GM18508 (cell line): ENCODE results near the gene NR1I3.
"Not testable (repeated sequence)": the region's sequence is repeated elsewhere in the genome, so short reads cannot be mapped to it uniquely, and the experiment has no call there.

Experiments
- ATAC-seq: cut with Tn5 transposase; IDR thresholded peaks from one replicate; pipeline ENCODE4 v1.9.1; 2021; ENCODE audit warnings: moderate number of reproducible peaks; ENCODE audit not compliant: insufficient read depth, unreplicated experiment

Gene NR1I3, protein sequence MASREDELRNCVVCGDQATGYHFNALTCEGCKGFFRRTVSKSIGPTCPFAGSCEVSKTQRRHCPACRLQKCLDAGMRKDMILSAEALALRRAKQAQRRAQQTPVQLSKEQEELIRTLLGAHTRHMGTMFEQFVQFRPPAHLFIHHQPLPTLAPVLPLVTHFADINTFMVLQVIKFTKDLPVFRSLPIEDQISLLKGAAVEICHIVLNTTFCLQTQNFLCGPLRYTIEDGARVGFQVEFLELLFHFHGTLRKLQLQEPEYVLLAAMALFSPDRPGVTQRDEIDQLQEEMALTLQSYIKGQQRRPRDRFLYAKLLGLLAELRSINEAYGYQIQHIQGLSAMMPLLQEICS

DNA sequence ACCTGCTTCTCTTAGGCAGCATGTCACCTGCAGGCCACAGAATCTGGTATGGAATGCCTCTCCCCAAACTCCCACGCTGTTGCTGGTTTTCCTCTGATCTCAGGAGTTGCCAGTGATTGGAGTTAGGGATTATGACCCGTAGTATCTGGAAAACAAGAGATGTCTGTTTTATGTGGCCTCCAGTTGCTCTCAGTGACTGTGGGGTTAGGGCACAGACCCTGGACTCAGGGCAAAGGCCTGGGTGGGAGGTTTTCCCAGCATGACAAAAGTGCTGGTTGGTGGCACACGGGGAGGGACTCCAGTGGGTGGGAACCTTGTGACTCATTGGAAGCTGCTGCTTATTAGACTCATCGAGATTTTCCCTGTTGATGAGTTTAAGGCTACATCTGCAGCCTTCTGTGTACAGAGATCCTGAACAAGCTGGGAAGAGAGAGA lies at the start of gene NR1I3:
NR1I3 (minus strand) TSS at position 165 of the 435 bp plus-strand sequence. CDS start 1,638 bp downstream, outside the sequence.
- no peak for ATAC-seq

DNA sequence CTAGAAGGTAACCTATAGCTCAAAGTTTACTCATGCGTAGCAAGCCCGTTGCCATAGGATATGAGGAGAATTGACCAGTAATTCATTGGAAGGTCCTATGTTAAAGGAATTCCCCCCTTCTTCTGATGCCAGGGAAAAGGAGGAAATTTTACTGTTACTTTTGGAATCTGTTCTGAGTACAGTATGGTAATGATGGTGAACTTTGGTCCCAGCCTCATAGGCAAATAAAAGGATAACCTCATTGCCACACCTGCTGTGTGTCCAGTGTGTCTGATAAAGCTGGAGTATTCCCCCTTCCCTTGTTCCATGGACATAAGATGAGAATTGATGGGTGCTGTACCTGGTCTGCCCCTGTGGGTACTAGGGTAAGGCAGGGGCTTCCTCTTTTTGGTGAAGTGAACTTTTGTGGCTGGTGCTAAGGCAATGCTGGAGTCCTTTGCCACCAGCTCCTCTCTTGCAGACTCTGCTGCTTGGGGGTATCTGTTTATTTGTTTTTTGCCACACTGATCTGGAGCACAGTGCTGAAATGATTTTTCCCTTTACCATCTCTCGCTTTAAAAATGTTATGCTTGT lies 49.6 kb upstream of the NR1I3 start:
- no peak for ATAC-seq

DNA sequence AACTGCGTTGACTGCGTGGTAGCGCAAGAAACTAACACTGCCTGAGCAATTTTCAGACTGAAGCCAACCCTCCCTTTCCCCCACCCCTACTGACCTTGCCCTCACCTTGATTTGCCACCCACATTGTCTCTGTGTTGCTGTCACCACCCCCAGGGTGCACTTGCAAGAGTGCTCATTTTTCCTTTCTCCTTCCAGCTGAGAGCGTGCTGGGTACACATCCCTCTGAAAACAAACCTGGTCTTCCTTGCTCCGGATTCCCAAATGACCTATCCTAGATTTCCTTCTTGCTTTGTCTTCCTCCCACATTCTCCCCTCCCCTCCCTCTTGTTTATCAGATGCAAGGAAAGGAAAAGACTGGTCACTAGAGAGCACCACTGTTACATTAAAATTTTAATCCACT lies 47.5 kb upstream of the NR1I3 start:
- no peak for ATAC-seq

DNA sequence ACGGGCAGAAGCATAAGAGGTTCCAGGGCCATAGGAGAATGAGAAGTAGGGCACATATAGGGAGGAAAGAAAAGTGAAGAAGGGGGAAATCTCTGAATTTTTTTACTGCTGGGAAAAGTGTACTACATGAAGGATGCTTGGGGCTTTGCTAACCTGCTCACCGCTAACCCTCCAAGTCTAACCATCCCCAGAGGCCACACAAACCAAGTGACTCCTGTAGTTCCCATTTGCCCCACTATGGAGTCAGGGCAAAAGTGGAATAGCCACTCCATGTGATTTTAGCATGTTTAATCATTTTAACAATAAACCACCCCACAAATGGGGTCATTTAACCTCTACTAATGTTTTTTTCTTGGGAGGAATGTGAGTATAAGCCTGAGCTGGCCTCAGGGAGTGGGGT lies 47.1 kb upstream of the NR1I3 start:
- no peak for ATAC-seq

GRCh38 chr1:161282991-161283390 lies 45.0 kb upstream of the NR1I3 start:
- ATAC-seq = no peak

- no peak for ATAC-seq
Observed at GRCh38 chr1:161274874-161275273, 36.9 kb upstream of the NR1I3 start.

GRCh38 chr1:161273402-161273801 lies 35.4 kb upstream of the NR1I3 start:
- ATAC-seq = no peak

GRCh38 chr1:161267321-161267720 lies 29.3 kb upstream of the NR1I3 start:
- no peak for ATAC-seq

GRCh38 chr1:161266836-161267235 lies 28.8 kb upstream of the NR1I3 start:
- no peak for ATAC-seq

DNA sequence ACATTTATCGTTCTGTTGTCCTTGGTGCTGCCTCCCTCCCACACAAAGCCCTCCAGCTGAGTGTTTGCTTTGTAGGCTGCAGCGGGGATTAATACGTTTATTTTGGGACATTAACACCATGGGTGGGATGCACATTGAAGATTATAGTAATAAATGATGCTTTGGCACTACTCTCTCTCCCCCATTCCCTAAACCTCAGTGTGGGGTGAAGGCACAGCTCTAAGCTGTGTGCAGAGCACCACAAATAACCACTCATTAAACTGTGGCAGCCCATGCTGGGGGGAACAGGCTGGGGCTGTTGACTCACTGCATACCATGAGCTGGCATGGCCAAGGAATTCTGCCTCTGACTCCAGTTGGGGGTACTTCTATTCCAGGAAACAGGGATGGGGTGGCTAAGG lies 28.2 kb upstream of the NR1I3 start:
- no peak for ATAC-seq

DNA sequence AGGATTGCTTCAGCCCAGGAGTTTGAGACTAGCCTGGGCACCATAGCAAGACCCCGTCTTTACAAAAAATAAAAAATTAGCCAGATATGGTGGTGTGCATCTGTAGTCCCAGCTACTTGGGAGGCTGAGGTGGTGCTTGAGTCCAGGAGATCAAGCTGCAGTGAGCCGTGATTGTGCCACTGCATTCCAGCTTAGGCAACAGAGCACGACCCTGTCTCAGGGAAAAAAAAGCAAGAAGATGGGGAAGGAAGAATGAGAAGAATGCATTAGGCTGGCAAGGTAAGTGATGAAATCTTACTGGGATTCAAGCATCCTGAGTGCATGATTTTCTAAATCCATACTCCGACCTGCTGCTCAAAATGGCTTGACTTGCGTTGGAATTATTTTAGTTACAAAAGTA lies 27.3 kb upstream of the NR1I3 start:
- no peak for ATAC-seq

DNA sequence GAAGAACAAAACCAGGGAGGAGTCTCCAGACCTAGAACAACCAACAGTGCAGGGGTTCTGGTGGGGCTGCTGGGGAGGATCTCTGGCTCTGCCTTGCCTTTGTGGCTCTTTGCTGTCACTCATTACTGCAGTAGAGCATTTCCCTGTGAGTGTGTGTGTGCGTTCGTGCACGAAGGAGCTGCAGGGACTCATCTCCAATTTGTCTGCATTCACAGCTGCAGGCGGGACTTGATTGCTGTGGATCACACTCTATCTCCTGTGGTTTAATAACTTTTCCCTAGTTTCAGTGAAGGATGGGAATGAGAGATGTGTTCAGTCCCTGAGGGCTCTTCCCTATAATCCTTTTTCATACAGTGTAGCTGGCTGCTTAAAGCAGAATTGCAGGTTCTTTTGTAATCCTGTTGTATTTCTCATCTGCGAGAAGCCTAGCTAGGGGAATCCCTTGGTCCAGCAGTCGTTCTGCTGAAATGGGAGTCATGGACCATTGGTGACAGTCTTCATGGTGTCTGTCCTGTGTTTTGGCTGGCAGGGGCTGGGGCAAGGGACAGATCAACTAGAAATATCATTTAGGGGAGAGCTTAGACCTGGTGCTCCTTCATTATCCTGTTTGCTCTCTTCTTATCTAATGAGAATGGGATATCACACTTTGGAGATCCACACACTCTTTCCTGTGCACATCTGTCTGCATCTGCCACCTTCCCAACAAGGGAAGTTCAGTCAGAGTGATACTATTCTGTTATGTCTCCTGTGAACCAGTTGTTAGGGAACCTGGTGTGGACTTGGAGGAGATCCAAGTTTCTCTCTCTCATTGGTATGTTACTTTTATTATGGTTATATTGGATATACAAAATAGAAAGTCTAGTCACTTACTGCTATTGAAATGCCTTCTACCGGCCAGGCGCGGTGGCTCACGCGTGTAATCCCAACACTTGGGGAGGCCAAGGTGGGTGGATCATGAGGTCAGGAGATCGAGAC lies 23.5 kb upstream of the NR1I3 start:
- no peak for ATAC-seq

DNA sequence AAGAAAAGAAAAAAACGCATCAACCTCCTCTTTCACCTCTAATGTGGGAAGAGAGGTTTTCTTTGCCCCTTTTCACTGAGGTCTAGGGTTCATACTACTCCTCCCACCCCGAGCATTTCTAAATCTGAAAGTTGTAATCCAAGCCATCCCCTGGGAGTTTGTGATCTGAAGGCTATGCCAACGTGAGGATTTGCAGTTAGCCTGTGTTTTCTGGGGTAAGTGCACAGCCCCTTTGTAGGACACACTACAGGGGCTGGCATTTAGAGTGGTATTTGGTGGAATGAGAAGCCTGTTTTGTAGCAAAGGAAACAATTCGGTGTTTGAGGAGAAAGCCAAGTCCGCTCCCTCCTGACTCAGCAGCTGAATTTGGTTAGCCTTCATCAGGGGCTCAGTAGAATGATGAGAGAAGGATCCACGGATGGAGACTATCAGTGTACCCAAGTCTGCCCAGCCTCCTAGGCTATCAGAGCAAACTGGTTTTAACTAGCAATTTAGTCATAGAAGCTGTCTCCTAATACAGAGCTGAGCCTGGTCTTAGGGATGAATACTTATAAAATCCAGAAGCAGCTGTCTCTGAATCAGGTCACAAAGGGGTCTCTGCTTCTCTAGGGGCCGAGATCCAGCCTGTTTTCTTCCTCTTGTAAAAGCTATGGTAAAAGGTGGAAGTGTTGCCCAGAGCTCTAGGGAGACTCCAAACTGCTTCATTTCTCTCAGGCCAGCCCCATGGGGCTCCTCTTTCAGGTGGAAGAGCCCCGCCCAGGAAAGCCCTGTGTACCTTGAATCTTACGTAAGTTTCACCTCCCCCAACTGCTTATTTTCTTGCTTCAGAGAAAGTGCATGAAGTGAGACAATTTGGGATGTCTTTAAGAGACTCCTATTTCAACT lies 22.6 kb upstream of the NR1I3 start:
- no peak for ATAC-seq

DNA sequence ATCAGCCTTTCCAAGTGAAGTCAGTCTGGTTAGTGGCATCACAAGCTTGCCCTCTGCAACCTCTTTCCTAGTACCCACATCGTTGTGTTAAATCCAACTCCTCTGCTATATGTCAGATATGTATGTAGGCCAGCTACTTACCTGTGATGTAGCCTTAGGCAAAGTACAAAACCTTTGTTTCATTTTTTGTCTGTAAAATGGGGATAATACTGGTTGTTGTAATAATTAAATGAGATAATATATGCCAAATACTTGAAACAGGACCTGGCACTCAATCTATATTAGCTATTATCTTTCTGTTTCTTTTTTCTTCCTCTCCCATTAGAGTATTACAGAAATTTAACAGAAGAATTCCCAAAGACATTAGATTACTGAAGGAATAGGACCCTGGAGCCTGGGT lies 21.8 kb upstream of the NR1I3 start:
- ATAC-seq = no peak

- ATAC-seq = no peak
Observed at GRCh38 chr1:161259345-161259702, 21.3 kb upstream of the NR1I3 start.

DNA sequence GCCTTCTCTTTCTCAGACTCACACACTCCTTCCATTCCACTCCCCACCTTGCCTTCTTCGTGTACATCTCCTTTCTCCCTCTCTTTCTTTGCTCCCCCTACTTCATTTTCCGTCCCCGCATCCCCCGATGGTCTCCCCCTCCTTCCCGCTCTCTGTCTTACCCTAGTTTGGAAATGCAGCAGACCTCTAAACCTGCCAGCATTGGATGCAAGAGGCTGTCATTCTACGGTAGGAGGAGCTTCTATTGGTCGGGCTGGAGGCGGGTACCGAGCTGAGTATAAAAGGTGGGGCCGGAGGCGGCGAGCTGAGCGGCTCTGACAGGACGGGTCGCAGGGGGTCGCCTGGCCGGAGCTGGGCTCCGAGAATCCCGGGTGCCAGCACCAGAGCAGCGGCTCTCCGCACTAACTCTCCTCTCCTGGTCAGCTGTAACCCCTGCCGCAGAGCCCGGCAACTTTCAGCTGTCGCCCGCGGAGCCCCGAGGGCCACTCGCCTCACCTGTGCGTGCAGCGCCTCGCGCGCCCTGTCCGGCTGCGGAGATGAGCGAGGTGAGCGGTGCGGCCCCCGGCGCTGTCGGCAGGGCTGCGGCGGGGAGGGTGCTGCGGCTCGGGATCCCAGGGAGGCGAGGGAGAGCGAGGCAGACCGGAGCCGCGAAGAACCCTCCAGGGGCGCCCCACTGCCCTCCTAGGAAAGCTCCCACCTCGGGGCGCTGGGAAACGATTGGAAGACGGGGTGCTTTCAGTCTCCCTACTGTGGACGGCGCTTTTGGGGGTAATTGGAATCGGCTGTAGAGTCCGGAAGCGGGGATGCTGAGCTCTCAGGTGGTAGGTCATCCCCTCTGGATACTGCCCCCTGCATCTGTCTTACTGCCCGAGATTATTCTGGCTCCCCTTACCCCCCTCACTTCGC lies 20.7 kb upstream of the NR1I3 start, which contains the start of gene PCP4L1:
PCP4L1 (plus strand) TSS at position 307 of the 906 bp plus-strand sequence; CDS start at position 537, 230 bp downstream.
- ATAC-seq = no peak

DNA sequence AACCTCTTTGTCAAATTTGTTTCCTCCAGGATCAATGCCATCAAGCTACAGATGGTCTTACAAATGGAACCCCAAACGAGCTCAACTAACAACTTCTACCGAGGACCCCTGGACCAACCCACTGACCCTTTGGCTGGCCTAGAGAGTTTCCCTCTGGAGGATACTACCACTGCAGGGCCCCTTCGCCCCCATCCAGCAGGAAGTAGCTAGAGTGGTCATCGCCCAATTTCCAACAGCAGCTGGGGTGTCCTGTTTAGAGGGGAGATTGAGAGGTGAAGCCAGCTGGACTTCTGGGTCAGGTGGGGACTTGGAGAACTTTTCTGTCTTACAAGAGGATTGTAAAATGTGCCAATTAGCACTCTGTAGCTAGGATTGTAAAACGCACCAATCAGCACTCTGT lies 19.1 kb upstream of the NR1I3 start:
- not testable (repeated sequence) for ATAC-seq

- not testable (repeated sequence) for ATAC-seq
Observed at GRCh38 chr1:161255955-161256520, 18.0 kb upstream of the NR1I3 start.

DNA sequence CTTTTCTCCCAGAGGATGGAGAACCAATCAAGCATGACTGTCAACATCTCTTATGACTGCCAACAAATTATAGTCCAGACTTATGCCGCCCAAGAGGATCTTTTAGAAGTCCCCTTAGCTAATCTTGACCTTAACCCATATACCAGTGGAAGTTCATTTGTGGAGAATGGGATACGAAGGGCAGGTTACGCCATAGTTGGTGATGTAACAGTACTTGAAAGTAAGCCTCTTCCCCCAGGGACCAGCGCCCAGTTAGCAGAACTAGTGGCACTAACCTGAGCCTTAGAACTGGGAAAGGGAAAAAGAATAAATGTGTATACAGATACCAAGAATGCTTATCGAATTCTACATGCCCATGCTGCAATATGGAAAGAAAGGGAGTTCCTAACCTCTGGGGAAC lies 17.3 kb upstream of the NR1I3 start:
- not testable (repeated sequence) for ATAC-seq
